ENCODE data around the gene GRK4.

GRCh38 chr4:3025881-3026280 is 62.5 kb downstream of the GRK4 start:
- TF ChIP-seq CTCF (IDR thresholded peaks at IDR 0.05; ENCODE audit: low read depth, low read length) = no peak
- no peak for TF ChIP-seq EZH2phosphoT487 (IDR thresholded peaks at IDR 0.05; ENCODE audit: low read depth)
